Stimulated activated CD8-positive, alpha-beta memory T cell treated with anti-CD3 and anti-CD28 coated beads, Interleukin-4, amount 100 ng/mL, for 4 hours (primary cell): ENCODE data around the gene EPHB1.

Experiments
- DNase-seq, 2 donors: peaks; one replicate each; pipeline ENCODE4 v3.0.0-alpha.2; 2020; ENCODE audit warnings: low read depth in 2 of 2, low spot score in 1 of 2

The EPHB1 gene

GRCh38 chr3:134794950-134795745, at the start of gene EPHB1:
EPHB1 (plus strand) TSS chr3:134795260.
- no peak for DNase-seq

GRCh38 chr3:134748698-134749097, 46.4 kb upstream of the EPHB1 start:
- DNase-seq = no peak

GRCh38 chr3:134749174-134749573, 45.9 kb upstream of the EPHB1 start:
- DNase-seq = no peak

- DNase-seq = no peak
Measured at GRCh38 chr3:134749802-134750553, 45.1 kb upstream of the EPHB1 start.

- no peak for DNase-seq
Measured at GRCh38 chr3:134751831-134752230, 43.2 kb upstream of the EPHB1 start.

GRCh38 chr3:134752761-134753461, 42.1 kb upstream of the EPHB1 start:
- DNase-seq = no peak

- no peak for DNase-seq
Measured at GRCh38 chr3:134753999-134754742, 40.9 kb upstream of the EPHB1 start.

GRCh38 chr3:134754768-134755559, 40.1 kb upstream of the EPHB1 start:
- no peak for DNase-seq

- DNase-seq = no peak
Measured at GRCh38 chr3:134755821-134756220, 39.2 kb upstream of the EPHB1 start.

GRCh38 chr3:134757549-134758069, 37.5 kb upstream of the EPHB1 start:
- no peak for DNase-seq

GRCh38 chr3:134761213-134761612, 33.8 kb upstream of the EPHB1 start:
- DNase-seq = no peak

GRCh38 chr3:134762016-134762415, 33.0 kb upstream of the EPHB1 start:
- DNase-seq = no peak

- DNase-seq = no peak
Measured at GRCh38 chr3:134765468-134765867, 29.6 kb upstream of the EPHB1 start.

GRCh38 chr3:134766290-134766689, 28.8 kb upstream of the EPHB1 start:
- no peak for DNase-seq

- DNase-seq = no peak
Measured at GRCh38 chr3:134768116-134768515, 26.9 kb upstream of the EPHB1 start.

- DNase-seq = no peak
Measured at GRCh38 chr3:134768837-134769236, 26.2 kb upstream of the EPHB1 start.

- no peak for DNase-seq
Measured at GRCh38 chr3:134769287-134769868, 25.7 kb upstream of the EPHB1 start.

GRCh38 chr3:134772011-134772410, 23.0 kb upstream of the EPHB1 start:
- DNase-seq = no peak

- DNase-seq = no peak
Measured at GRCh38 chr3:134772591-134772990, 22.5 kb upstream of the EPHB1 start.

- no peak for DNase-seq
Measured at GRCh38 chr3:134775831-134776230, 19.2 kb upstream of the EPHB1 start.
